Glomerular visceral epithelial cell (primary cell): ENCODE data around the gene NDUFV1.
A peak's percentile ranks its signal among the peaks of the same experiment; 100 is the strongest.

Experiments used
- DNase-seq: peaks from one replicate; pipeline ENCODE4 v3.0.0-alpha.2; 2016; ENCODE audit errors: extremely low spot score

The NDUFV1 gene

DNA sequence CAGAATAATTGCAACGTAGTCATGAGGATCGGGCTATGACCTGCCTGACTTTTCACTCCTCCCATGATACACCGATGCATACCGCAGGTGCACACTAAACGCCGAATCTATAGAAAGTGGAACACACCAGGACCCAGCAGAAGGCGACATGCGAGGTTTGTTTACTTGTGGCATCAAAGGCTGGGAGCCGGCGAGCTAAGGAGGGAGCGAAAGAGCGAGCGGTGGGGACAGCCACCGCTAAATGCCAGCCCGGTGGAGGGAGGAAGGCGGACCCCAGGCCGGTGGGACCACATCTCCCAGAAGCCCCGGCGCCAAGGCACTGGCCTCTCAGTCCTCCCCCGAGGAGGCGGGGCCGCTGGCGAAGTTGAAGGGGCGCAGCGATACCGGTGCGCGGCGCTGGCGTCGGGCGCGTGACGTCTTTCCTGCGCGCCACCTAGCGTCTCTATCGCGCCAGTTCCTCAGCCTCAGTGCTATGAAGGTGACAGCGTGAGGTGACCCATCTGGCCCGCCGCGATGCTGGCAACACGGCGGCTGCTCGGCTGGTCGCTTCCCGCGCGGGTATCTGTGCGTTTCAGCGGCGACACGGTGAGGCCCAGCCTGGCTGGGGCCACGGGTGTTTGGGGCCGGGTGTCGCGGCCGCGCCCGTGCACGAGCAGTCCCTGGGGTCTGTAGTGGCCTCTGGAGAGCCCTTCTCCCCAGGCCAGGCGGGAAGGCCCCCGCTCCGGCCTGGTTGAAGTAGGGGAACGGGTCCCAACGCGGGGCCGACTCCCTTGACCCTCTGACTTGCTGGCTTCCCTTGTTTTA, at the start of gene NDUFV1:
Gene NDUFV1, plus strand, starts transcription at position 445 of the 804 bp plus-strand sequence. Its CDS starts 69 bp downstream, at position 514.
- peak; percentile 90 for DNase-seq

DNA sequence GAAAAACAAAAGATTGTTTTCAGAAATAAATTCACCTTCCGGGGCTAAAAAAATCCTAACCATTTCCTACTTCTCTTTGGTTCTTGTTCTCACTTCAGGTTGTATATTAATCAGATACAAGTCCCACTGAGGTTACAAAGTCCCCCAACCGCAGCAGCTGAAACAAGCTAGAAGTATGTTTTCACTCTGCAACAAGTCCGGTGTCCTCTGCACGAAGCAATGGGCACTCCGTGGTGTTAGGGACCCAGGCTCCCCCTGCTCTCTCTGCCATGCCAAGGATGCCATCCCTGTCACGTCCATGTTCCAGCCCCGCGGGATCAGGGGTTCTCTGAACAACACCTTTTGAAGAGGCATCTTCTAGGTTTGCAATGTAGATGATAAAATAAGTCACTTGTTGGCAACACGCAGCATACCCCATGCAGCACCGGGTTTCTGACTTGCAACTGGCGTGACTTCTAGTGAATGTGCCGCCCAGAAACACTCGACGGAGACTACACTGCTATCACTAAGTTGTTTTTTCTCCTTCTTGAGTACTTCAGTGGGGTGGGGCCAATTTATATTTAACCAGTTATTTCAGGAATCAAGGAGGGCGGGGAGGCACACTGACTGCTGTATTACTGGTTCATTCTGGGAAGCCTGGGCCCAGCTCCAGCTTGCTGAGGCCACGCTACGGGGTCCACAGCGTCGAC, 48.5 kb upstream of the NDUFV1 start:
- peak; percentile 77 for DNase-seq

DNA sequence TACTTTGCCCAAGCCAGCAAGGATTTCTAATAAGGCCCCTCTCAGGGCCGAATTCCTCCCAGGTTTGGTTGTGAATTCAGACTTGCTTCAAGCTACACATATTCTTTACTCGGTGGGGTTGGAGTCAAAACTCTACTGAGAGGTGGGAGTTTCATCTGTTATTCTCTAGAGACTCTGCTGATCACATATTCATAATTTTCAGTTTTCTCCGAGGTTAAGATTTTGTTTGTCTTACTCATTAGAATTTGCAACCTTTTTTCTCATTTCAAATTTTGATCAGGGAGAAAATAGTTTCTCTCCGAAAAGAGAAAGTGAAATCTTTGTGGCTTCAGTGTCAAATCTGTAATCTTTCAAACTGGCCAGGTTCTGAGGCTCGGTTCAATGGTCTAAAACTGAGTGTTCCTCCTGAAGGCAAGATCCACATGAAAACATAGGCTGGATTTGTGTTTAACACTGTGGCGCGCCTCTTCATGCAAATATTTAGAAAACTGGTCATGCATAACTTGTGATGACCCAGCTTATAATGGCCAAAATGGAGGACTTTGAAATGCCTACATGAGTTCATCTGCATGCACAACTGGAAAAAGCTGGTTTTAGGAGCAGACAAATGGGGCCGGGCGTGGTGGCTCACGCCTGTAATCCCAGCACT, 44.6 kb upstream of the NDUFV1 start:
- DNase-seq, result peak; percentile 75

DNA sequence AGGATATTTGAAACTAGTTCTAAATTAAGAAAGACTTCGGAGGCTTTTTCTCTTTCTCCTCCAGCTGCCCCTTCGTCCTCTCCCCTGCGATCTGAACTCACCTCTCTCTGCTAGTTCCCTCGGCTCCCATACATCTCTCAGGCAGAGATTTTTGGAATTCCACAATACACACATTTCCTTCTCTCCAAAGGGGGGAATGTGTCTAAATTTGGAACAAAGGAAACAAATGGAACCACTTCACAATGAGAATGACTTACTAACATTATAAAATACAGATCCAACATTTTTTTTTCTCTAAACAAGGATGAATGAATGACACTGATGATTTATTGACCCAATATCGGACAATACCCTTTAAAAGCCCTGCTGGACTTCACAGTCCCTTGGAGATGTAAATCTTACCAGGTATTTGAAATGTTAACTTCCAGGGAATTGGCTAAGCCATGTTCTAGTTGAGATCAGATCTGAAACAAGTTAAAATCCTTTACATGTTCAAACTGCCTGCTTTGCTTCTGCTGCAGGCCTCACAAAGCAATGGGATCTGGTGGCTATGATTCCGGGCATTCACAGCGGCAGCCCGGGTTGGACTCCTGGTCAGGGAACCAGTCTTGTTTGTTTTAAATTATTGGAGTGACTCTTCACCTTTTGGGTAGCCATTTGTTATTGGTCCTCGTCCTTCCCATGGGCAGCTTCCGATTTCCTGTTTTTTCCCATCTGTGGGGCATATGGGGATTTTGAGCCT, 43.6 kb upstream of the NDUFV1 start:
- DNase-seq, result peak; percentile 43

DNA sequence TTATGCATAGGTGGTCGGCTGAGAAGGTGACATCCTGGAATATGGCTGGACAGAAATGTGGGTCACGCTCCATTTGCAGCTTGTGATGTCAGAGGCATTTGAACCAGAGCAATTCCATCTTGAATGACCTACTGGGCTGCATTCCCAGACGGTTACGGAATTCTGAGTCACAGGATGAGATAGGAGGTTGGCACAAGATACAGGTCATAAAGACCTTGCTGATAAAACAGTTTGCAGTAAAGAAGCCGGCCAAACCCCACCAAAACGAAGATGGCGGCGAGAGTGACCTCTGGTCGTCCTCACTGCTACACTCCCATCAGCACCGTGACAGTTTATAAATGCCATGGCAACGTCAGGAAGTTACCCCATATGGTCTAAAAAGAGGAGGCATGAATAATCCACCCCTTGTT, 43.0 kb upstream of the NDUFV1 start:
- peak; percentile 96 for DNase-seq

DNA sequence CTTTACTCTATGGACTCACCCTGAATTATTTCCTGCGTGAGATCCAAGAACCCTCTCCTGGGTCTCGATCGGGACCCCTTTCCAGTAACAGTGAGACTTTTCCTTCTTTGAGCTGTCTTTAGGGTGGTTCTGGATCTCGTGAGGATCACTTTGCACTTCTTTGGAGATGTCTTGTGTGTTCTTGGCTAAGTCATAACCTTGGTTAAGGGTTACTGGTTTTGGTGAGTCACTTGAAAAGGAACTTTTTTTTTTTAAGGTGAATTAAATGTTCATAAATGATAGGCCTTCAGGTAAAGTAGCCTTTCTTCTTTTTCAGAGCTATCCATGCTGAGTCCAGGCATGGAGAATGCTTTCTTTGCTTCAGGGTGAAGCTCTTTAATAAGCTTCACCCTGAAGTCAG, 42.5 kb upstream of the NDUFV1 start:
- peak; percentile 50 for DNase-seq

DNA sequence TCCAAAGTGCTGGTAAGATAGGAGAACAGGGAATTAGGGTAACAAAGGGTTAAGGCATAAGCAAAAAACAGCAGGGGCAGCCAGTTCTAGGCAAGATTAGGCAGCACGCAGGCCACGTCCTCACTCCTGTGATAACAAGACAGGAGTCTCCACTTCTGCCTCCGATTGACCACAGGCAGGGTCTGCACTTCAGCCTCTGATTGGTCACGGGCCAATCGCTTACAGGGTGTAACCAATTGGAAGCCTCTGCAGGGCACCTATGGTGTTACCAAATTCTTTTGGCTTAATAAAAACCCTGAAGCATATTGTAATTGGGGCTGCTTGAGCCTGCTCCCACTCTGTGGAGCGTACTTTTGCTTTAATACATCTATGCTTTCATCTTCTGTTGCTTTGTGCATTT, 35.3 kb upstream of the NDUFV1 start:
- DNase-seq, result no peak

DNA sequence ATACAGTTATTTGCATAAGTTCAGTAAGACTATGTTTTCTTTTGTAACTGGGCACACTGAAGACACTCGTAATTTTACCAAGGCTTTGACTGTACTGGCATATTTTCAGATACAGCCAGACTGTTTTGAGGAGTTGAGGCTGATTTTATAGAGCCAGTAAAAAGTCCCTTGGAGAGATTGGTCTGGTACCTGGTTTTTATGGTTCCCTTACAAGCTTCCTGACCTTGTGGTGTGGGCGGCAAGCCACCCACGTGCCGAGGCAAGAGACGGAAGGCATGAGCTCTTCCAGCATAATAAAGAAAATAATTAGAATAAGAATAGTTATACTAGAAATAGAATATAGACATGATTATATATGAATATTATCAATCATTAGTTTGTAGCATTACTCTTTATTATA, 34.4 kb upstream of the NDUFV1 start:
- no peak for DNase-seq

DNA sequence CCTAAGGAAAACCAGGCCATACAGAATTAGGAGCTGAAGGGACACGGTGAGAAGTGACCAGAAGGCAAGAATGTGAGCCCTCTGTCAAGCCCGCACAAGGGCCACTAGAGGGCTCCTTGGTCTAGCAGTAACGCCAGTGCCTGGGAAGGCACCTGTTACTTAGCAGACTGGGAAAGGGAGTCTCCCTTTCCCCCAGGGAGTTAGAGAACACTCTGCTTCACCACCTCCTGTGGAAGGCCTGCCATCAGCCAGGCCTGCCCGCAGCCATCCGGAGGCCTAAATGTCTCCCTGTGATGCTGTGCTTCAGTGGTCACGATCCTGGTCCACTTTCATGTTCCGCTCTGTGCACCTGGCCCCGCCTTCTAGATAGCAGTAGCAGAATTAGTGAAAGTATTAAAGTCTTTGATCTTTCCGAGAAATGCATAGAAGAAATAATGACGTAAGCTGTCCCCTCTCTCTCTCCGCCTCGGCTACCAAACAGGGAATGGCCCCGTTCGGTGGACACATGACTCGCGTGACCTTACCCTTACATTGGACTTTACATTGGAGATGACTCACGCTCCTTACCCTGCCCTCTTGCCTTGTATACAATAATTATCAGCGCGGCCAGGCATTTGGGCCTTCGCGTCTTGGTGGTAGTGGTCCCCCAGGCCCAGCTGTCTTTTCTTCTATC, 33.9 kb upstream of the NDUFV1 start:
- DNase-seq, result peak; percentile 66

DNA sequence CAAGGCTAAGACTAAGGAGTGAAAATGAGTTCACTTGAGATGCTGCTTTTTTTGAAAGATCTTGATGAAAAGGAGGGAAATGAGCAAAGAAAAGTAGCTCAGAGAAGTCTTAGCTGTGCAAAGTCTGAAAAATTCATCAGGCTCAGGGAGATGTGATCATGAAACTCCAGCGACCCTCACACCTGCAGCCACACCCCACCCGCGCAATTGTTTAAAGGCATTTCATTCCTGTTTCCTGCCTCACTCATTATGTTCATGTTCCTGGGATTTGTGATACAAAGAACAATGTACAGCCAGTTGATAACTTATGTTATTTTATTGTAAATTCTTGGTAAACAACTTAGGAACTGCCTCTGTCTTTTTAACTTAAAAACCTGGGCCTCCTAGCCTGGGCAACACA, 31.8 kb upstream of the NDUFV1 start:
- no peak for DNase-seq

DNA sequence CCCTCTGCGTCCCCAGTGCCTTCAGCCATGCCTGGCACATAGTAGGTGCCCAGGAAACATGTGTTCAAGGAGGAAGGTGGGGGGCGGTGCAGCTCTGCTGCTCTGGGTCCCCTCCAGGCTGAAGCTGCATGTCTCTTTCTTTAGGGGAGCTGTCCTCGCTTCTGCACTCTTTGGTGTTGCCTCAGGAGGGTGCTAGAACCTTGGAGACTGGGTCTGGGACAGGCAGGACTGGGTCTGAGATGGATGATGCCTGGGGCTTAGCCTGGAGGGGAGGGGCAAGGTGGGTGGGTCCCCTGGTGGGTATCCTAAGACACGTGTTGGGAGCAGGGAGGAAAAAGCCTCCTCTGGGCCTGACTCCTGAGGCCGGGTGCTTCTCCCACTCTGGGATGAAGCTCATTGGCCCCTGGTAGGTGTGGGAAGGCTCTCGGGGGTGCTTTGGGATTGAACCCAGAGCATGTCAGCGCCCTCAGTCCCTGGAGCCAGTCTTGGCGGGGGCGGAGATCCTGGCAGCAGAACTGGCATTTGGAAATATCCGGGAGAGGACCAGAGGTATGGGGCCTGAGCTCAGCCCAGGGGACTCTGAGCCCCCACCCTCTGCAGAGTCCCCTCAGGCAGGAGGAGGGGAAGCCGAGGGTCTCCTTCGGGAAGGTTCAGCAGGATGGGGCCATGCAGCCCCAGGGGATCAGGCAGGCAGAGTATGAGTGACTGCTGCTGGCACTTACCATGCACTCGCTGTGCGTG, 29.8 kb upstream of the NDUFV1 start:
- DNase-seq, result no peak

DNA sequence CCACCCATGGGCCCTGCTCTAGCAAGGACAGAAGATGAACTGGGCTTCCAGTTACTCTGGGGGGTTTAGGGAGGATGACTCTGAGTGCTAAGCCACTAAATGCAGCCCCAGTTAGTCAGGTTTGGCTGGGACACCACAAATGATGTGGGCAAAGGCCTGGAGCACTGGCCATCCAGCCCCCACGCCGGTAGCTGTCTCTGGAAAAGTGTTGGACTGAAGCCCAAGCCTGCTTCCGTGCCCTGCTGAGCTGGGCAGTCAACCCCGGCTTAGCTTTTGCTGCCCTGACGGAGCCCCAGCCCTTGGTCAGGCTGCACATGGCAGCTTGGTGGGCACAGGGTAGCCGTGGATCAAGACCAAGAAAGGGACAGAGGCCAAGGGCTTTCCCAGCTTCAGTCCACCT, 28.8 kb upstream of the NDUFV1 start:
- DNase-seq, result no peak

DNA sequence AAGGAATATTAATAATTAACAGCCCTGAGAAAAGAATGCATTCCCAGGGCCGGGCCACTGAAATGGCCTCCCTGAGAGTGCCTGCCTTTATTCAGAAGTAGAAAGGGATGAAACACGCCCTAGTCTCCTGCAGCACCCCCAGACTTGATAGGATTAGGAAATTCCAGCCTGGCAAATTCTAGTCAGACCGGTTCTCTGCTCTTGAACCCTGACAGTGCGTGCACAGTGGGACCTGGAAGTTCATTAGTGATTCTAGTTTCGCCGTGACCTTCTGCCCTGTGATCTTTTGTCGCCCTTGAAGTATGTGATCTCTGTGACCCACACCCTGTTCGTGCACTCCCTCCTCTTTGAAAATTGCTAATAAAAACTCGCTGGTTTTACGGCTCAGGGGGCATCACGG, 25.3 kb upstream of the NDUFV1 start:
- DNase-seq, result peak; percentile 56

DNA sequence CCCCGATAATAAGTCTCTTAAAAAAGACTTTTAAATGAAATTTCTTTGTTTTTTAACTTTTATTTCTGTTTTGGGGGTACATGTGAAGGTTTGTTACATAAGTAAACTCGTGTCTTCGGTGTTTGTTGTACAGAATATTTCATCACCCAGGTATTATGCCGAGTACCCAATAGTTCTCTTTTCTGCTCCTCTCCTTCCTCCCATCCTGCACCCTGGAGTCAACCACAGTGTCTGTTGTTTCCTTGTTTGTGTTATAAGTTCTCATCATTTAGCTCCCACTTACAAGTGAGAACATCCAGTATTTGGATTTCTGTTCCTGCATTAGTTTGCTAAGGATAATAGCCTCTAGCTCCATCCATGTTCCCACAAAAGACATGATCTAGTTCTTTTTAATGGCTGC, 24.7 kb upstream of the NDUFV1 start:
- DNase-seq, result no peak

DNA sequence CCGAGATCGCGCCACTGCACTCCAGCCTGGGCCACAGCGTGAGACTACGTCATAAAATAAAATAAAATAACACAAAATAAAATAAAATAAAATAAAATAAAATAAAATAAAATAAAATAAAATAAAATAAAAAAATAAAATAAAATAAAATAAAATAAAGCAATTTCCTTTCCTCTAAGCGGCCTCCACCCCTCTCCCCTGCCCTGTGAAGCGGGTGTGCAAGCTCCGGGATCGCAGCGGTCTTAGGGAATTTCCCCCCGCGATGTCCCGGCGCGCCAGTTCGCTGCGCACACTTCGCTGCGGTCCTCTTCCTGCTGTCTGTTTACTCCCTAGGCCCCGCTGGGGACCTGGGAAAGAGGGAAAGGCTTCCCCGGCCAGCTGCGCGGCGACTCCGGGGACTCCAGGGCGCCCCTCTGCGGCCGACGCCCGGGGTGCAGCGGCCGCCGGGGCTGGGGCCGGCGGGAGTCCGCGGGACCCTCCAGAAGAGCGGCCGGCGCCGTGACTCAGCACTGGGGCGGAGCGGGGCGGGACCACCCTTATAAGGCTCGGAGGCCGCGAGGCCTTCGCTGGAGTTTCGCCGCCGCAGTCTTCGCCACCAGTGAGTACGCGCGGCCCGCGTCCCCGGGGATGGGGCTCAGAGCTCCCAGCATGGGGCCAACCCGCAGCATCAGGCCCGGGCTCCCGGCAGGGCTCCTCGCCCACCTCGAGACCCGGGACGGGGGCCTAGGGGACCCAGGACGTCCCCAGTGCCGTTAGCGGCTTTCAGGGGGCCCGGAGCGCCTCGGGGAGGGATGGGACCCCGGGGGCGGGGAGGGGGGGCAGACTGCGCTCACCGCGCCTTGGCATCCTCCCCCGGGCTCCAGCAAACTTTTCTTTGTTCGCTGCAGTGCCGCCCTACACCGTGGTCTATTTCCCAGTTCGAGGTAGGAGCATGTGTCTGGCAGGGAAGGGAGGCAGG, 23.2 kb upstream of the NDUFV1 start, which contains the start of gene GSTP1:
Gene GSTP1, plus strand, starts transcription at position 566 of the 958 bp plus-strand sequence. Its CDS starts 32 bp downstream, at position 598.
- peak; percentile 96 for DNase-seq

DNA sequence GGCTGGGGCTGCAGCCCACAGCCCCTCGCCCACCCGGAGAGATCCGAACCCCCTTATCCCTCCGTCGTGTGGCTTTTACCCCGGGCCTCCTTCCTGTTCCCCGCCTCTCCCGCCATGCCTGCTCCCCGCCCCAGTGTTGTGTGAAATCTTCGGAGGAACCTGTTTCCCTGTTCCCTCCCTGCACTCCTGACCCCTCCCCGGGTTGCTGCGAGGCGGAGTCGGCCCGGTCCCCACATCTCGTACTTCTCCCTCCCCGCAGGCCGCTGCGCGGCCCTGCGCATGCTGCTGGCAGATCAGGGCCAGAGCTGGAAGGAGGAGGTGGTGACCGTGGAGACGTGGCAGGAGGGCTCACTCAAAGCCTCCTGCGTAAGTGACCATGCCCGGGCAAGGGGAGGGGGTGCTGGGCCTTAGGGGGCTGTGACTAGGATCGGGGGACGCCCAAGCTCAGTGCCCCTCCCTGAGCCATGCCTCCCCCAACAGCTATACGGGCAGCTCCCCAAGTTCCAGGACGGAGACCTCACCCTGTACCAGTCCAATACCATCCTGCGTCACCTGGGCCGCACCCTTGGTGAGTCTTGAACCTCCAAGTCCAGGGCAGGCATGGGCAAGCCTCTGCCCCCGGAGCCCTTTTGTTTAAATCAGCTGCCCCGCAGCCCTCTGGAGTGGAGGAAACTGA, 22.4 kb upstream of the NDUFV1 start:
- DNase-seq, result peak; percentile 46

DNA sequence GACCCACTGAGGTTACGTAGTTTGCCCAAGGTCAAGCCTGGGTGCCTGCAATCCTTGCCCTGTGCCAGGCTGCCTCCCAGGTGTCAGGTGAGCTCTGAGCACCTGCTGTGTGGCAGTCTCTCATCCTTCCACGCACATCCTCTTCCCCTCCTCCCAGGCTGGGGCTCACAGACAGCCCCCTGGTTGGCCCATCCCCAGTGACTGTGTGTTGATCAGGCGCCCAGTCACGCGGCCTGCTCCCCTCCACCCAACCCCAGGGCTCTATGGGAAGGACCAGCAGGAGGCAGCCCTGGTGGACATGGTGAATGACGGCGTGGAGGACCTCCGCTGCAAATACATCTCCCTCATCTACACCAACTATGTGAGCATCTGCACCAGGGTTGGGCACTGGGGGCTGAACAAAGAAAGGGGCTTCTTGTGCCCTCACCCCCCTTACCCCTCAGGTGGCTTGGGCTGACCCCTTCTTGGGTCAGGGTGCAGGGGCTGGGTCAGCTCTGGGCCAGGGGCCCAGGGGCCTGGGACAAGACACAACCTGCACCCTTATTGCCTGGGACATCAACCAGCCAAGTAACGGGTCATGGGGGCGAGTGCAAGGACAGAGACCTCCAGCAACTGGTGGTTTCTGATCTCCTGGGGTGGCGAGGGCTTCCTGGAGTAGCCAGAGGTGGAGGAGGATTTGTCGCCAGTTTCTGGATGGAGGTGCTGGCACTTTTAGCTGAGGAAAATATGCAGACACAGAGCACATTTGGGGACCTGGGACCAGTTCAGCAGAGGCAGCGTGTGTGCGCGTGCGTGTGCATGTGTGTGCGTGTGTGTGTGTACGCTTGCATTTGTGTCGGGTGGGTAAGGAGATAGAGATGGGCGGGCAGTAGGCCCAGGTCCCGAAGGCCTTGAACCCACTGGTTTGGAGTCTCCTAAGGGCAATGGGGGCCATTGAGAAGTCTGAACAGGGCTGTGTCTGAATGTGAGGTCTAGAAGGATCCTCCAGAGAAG, 21.6 kb upstream of the NDUFV1 start:
- no peak for DNase-seq

DNA sequence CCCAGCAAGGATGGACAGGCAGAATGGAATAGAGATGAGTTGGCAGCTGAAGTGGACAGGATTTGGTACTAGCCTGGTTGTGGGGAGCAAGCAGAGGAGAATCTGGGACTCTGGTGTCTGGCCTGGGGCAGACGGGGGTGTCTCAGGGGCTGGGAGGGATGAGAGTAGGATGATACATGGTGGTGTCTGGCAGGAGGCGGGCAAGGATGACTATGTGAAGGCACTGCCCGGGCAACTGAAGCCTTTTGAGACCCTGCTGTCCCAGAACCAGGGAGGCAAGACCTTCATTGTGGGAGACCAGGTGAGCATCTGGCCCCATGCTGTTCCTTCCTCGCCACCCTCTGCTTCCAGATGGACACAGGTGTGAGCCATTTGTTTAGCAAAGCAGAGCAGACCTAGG, 20.8 kb upstream of the NDUFV1 start:
- DNase-seq, result no peak
